A204.1 (cell line): Measurements from ENCODE around the gene NKAIN4.

Source experiments
- FAIRE-seq: peaks from 2 replicates; lab custom pipeline; 2012; peaks lifted over from hg19 to GRCh38; lab: Jason Lieb, UNC

The NKAIN4 gene

DNA sequence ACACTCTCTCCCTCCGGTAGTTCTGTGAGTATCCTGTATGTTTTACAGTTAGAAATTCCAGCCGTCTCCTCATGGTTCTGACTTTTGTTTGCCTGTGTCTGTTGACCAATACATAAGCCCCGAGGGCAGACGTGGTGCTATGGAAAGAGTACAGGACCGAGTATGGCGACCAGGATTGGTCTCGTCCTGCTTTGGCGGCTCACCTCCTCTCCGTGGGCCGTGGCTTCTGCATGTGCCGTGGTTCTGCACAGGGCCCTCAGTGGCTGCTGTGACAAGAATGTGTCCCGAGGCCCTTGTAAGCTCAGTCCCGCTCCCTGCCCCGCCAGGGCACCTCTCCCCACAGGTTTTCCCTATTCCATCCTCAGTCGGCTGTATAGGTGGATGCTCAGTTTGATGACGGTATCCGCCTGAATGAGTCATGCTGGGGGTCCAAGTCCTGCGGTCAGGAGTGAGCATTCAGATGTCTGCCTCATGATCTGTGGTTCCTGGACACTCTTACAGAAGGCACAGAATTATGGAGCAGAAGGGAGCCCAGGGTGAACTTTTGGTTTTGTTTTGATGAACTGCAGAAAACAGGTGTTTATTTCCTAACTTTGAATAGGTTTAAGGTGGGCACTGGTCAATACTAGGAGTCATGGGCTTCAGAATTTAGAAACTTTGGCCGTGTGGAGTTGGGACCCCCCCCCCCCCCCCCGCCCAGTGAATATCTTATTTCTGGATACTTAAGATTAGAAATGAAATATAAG is 19.5 kb upstream of the NKAIN4 start:
- no peak for FAIRE-seq

DNA sequence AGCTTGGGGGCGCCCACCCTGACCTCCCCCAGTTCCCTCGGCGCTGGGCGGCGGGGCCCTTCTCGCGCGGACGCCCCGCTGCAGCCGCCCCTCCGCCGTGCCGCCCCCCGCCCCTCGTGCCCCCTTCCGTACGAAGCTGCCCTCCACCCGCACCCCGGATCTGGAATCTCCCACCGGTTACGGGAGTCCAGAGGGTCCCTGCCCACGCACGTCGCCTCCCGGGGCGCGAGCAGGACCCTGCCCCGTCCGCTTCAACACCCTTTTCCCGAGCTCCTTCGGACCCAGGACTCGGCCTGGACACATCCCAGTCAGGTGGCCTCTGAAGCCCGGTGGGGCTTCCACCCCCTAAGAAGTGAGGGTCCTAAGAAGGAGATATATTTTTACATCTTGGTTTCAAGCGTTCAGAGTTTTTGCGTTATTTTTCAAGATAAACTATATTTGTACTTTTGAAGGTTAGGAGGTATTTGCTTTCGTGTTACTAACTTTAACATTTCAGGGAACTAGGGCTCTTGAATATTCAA is 18.9 kb upstream of the NKAIN4 start:
- FAIRE-seq, result no peak

DNA sequence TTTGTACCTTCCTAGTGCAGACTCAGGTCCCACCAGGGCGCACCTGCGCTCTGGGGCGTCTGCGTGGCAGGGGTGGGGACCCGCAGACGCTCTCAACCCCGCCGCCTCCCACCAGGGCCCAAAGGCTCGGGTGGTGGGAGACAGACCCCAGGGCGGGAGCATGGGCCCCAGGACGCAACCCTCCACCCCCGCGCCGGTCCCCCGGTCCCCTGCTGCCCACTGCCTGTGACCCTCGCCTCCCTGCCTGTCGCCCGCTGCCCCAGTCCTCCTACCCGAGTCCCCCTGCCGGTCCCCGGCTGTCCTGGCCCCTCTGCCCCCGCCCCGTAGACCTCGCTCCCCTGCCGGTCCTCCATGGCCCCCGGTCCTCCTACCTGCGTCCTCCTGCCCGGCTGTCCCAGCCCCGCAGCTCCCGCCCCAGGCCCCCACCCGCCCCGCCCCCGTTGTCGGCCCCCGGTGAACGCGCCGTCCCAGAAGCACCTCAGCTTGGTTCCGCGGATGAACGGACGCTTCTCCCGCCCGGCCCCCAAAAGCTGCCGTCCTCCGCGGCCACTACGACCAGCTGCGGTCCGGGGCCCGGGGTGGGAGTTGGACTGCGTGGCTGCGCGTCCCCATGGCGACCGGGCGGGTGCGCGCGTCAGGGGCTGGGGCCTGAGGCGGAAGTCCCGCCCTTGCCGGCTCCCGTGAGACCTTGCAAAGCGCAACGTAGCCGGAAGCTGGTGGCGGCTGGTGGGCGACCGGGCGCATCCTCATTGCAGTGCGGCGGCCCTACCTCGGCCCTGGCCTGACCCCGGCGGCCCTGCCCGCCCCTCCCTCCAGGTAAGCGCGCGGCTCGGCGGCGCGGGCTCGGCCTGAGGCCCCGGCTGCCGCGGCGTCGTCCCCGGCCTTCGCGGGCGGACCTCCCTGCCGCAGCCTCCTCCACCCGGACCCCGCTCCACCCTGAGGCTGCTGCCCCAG is 18.1 kb upstream of the NKAIN4 start, which contains the start of gene ARFGAP1:
Gene ARFGAP1, plus strand, starts transcription at position 709 of the 954 bp plus-strand sequence. CDS start 2,768 bp downstream, outside the sequence.
- FAIRE-seq, result no peak

DNA sequence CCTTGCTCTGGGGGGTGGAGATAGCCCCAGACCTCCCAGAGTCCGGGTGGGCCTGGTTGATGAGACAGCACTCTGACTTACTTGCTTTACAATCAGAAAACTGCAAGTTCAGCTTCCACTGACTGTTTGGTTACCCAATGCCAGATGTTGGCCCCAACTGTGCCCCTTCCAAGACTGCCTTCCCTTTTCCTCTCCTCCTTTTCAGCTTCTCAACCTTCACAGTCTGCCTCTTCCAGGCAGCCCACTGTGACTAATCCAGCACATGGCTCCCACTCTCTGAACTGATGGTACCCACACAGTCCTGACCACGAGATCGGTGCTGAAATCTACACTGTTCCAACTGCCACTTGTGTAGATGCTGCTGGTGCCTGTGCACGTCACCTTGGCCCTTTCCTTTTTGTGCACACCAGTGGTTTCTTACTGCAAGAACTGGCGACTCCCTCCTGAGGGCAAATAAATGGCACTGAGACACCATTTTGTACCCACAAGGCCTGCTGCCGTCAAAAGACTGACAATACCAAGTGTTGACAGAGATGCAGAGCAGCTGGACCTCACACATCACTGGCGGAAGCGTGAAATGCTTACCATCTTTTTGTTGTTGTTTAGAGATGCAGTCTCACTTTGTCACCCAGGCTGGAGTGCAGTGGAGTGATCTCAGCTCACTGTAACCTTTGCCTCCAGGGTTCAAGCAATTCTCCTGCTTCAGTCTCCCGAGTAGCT is 16.5 kb upstream of the NKAIN4 start:
- no peak for FAIRE-seq

DNA sequence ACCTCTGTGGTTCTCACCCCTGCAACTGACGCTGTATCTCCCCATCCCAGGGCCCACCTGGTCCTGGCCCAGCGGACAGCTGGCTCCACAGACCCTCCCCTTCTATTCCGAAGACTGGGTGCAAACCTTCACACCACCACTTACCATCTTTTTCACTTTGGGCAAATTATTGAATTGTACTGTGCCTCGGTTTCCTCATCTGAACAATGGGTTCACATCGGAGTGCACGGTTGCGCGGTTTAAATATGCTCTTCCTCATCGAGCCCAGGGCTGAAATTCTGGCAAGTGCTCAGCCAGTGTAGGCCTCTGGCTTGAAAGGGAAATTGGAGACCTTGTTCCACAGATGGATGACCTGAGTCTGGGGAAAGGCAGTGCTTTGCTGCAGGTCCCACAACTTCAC is 15.5 kb upstream of the NKAIN4 start:
- no peak for FAIRE-seq

DNA sequence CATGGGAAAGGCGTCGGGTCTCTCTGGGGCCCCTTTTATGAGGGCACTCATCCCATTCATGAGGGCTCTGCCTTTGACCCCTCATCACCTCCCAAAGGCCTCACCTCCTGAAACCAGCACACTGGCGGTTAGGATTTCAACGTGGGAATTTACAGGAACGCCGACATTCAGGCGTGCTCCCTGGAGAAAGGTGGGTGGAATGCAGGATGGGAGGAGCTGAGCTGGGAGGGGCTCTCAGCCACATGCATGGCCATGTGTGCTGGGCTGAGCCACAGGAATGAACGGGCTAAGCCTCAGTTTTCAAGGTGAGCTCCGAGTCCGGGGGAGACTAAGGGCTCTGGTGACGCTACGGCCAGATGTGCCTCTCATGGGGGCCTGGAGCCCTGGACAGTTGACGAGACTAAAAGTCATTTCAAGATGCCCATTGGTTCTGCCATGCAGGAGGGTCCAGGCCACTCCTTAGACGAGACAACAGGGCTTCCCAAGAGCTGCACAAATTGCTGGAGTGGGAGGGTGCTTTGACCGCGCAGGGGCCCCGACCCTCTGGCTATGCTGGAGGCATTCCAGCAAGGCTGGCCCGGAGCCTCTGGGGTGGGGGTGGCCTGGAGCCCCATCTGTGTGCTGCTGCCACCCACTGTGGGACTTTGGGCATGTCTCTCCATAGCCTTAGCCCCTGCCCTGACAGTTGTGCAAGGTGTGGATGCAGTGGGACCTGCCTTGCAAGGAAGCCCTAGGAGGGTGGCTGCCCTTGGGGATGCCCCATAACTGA is 14.6 kb upstream of the NKAIN4 start:
- FAIRE-seq, result no peak

DNA sequence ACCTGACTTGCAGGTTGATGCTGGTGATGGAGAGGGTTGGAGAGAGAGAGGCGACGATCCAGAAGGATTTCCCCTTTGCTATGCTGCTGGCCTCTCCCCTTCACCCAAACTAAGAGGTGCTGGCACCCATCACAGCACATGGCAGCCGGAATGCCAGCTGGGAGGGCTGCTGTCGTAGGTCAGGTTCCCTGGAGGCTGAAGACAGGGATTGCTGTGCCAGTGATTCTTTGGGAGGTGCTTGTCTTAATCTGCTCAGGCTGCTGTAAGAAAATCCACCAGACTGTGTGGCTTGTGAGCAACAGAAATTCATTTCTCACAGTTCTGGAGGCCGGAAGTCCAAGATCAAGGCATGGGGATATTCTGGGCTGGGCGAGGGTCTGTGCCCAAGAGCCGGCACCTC is 14.0 kb upstream of the NKAIN4 start:
- no peak for FAIRE-seq

DNA sequence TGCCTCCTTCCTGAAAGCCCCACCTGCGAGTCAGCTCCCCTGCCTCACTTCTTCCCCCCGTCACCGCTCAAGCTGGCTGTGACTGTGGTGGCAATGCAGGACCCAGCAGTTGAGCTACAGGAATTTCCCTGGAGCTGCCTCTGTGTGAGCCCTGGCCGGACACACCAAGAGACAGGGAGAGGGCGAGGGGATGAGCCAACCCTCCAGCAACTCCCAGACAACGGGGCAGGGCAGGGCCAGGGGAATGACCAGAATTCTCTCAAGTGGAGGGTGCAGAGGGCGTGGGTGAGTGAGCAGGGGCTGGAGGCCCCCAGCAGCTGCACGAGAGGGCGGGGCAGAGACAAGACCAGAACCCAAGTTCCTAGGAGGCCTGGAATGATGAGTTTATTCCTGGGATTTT is 13.4 kb upstream of the NKAIN4 start:
- FAIRE-seq, result no peak

DNA sequence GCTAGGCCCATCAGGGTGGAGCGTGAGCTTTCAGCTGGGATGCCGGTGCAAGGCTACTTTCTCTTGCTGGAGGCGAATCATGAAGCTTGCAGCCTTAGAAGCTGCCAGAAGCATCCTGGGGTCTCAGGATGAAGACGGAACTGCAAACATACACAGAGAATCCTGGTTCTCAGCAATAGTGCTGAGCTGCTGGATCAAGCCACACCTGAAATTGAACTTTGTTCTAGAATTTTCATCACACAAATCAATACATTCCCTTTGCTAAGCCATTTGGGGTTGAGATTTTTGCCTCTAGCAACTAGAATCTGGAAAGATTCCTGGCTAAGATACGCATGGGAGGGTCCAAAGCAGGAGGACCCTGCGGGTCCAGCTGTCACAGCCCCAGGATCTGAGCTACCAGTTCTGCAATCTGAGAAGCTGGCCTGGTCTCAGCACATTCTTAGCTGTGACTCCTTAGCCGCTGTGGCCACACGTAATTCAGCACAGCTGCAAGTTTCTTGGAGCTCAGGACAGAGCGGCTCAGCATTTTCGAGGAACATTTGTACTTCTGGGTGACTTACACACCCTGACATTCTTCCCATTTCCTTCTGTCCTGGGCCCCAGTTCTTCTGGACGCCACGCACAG is 11.7 kb upstream of the NKAIN4 start:
- no peak for FAIRE-seq

DNA sequence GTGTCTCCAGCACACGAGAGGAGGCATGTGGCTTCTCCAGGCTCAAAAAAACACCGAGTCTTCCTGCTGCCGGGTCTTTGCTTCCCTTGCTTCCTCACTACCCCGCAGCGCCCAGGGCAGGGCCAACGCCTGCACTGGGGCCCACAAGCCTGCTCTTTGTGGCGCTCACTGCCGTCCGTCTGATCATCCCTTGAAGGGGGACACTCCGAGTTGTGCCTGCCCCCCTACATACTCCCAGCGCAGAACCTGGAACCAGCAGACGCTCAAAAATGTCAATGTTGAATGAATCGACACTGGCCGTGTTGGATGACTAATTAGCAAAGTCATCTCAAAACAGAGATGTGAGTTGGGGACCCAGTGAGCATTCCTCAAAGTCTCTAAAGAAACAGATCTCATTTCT is 10.3 kb upstream of the NKAIN4 start:
- no peak for FAIRE-seq

DNA sequence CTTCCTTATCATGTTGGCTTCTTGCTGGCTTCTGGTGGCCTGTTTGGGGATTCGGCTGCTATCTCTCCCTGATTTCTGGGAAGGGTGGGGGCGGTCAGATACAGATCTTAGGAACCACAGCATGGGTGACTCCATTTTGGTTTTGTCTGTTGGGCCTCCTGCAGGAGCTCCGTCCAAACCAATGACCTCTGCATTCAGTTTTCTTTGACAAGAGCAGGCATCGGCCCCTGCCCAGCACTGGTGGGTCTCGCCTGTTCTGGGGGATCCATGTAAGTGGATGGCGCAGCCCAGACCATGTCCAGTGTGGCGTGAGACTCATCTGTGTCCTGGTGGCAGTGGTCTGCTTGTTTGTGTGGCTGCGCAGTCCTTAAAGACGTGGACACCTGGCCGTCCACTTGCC is 9.7 kb upstream of the NKAIN4 start:
- FAIRE-seq, result no peak

DNA sequence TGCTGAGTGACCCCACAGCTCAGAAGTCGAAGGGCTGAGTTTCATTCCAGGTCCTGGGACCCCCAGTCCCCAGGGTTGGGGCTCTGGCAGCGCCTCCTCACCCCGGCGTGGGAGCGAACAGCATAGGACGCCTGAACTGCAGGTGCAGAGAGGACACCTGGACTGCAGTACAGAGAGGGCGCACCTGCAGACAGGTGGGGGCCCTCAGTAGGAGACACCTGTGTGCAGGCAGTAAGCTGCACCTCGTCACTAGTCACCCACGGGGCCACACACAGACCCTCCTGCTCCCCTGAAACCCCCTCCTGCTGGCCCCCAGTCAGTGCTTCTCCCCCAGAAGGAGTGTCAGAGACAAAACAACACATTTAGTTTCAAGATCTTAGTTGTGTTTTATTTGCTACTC is 8.6 kb upstream of the NKAIN4 start:
- FAIRE-seq, result no peak

DNA sequence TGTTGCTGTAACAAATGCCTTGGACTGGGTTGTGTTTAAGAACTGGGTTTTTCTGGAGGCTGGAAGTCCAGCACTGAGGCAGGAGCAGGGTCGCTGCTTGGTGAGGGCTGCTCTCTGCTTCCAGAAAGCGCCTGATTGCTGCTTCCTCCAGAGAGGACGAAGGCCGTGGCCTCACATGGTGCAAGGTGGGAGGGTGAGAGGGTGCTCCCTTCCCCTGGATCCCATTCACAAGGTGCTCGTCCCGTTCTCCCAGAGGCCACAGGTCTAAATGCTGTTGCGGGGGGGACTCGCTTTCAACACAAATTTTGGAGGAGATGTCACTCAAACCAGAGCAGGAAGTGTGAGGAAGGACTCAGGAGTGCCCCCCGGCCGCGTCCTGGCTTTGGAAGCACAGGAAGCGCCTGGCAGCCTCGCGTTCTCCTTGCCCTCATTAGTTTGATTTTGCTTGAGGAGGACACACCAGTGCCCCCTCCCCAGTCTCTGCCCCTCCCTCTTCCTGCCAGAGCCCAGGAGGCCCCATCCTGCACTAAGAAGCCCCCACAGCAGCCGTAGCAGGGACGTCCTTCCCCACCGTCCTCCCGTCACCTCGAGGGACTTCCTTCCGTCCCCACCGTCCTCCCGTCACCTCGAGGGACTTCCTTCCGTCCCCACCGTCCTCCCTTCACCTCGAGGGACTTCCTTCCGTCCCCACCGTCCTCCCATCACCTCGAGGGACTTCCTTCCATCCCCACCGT is 7.7 kb upstream of the NKAIN4 start:
- no peak for FAIRE-seq

DNA sequence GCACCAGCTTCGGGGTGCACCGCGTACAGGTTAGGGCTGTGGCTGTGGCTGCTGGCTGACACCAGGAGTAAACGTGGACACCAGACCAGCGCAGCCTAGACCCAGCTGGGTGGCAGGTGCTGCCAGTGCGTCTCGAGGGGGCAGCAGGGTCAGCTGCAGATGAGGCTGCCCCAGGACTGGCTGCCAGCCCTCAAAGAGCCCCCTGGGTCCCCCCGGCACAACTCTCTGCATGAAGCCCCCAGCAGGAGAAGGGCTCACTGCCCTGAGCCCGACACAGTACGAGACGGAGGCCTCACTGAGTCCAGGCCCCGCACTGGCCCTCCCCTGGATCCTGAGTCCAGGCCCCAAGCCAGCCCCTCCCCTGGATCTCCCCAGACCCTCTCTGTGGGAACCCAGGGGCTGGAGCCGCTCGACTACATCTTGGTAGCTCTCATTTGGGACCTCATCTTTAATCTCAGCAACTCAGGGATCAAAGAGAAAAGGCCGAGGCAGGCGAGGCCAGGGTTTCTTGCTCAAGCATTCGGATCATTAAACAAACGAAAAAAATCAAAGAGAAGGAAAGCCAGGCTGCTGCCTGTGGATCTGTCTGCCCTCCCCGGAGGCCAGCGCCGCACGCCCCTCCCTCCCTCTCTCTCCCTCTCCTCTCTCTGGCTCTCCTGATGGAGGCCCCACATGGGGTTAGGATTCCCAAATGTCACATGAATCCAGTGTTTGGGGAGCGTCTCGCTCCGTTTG is 7.0 kb upstream of the NKAIN4 start:
- no peak for FAIRE-seq

DNA sequence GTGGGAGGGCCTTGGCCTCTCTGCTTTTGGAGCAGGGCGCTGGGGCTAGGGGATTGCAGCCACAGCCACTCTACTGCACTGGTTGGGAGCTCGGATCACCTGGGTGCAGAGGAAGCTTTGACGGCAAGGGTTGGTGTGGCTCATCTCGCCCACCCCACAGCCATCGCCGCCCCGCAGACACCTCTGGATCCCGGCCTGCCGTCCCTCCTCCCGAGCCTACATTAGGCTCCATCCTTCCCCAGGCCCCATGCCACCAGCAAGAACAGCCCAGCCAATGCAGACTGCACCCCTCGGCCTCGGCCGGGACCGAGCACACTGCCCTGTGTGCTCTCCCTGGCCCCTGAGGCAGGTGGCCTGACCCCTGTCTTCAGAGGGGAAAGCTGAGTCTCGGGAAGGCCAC is 6.3 kb upstream of the NKAIN4 start:
- no peak for FAIRE-seq

DNA sequence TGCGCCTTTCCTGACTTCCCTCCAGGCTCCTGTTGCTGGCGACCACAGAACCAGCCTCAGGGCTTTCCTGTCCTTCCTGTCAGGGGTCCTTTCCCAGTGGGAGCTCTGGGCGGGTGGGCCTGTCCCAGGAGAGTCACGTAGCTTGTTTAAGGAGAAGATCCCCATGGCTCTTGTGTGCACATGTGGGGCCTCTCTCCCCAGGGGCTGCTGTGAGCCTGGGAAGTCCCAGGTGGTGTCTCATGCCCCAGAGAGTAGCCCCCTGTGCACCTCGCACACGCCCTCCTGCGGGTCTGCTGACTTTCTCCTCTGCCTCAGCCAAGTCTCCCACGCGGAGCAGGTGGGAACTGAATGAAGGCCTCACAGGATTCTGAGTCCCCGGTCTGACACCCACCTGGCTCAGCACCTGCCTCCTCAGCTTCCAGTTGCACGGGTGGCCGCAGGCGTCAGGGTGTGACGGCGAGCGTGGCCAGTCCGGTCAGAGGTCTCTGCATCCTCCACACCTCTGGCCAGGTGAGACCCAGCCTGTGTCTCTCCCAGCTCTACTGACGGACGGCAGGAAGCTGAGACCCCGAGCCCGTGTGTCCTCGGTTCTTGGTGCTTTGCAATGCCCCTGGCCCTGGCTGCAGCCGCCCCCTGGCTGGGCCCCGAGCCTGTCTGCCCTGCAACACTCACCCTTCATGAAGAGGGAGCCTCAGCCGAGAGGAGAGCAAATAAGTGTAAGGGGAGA is 5.6 kb upstream of the NKAIN4 start:
- FAIRE-seq, result no peak

DNA sequence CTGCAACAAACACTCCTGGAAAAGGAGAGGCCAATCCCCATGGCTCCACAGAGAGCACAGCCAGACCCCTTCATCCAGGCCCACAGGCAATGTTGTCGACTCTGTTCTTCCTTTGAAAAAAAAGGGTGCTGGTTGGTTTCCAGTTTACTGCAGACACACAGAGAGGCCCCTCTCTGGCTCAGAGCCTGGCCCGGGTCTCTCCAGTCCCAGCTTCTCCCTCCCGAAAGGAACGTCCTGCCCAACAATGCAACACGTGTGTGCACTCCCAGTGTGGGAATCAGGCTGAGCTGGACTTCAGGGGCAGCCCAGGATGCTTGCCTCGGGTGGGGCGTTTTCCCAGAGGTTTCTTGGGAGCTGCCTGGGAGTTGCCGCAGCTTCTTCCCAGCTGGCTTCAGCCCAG is 4.5 kb upstream of the NKAIN4 start:
- no peak for FAIRE-seq

DNA sequence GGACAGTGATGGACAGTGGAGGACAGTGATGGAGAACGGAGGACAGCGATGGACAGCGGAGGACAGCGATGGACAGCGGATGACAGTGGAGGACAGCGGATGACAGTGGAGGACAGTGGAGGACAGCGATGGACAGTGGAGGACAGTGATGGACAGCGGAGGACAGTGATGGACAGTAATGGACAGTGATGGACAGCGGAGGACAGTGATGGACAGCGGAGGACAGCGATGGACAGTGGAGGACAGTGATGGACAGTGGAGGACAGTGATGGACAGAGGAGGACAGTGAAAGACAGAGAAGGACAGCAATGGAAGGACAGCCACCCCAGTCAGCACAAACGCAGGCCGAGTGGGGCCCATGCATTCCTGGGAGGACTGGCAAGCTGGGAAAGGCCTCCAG is 3.4 kb upstream of the NKAIN4 start:
- no peak for FAIRE-seq

DNA sequence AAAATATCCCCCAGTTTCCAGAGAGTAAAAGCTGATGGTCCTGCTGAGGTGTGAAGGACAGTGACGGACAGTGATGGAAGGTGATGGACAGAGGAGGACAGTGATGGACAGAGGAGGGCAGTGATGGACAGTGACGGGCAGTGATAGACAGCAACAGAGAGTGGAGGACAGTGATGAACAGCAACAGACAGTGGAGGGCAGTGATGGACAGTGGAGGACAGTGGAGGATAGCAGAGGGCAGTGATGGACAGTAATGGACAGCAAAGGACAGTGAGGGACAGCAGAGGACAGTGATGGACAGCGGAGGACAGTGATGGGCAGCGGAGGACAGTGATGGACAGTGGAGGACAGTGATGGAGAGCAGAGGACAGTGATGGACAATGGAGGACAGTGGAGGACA is 2.7 kb upstream of the NKAIN4 start:
- no peak for FAIRE-seq
